ENCODE data around the gene KLK7. TPM values are rescaled to one million over a fixed set of nuclear protein-coding genes. Genes with fewer than 3 reads are reported as not detected.

Gene KLK7
- polyA plus RNA-seq, 1 of the 3 experiments (the other 2 are of a cell fraction) = not detected

DNA sequence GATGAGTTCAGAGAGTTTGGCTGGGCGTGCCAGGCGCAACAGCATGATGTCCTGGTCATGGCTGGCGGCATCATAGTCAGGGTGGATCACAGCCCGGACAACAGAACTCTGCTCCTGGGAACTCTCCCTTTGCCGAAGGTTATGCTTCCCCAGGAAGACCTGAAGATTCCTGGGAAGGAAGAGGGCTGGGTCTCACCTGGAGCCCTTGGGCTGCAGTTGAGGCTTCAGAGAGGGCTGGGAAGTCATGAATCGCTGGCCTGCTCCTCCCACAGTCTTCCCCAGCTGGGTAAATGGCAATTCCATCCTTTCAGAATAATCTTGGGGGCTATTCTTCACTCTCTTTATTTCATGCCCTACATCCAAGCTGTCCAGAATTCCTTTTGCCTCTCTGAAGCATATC lies 20.3 kb downstream of the KLK7 start:
- DNase-seq = no peak
- POLR2A ChIA-PET = no interaction called here
- H3K4me1 ChIP-seq (ENCODE audit: control insufficient read depth in 1 of 2, insufficient read depth in 2 of 2, low read depth in 1 of 2, low read length in 1 of 2) = no peaks in the 10 kb centered on the region
- H4K20me1 ChIP-seq (ENCODE audit: insufficient read depth) = no peaks in the 10 kb centered on the region
- H3K9ac ChIP-seq = no peak overlapping the region
- no peak overlapping the region for H3K4me2 ChIP-seq
- H3K9me2 ChIP-seq = no peaks in the 10 kb centered on the region
- H3K4me3 ChIP-seq (ENCODE audit: low read depth in 2 of 2, low read length in 1 of 2) = no peak overlapping the region
- H3K9me3 ChIP-seq = no peaks in the 10 kb centered on the region
- no peak overlapping the region for H2AFZ ChIP-seq (ENCODE audit: low read depth)
- H3K36me3 ChIP-seq (replicated peaks in 1 of 2; ENCODE audit: control insufficient read depth in 1 of 2, insufficient read depth in 2 of 2, low read length in 1 of 2) = no peaks in the 10 kb centered on the region
- 0% methylated on average over 3 of the region's 6 CpGs for WGBS (ENCODE audit: low lambda C conversion rate)
- TF ChIP-seq RFX5 (IDR thresholded peaks at IDR 0.05; ENCODE audit: low read length) (no peak), JUND (IDR thresholded peaks at IDR 0.05) (no peak), POLR2AphosphoS5 (IDR thresholded peaks at IDR 0.05; ENCODE audit: low read depth, low read length) (no peak), RAD21 (IDR thresholded peaks at IDR 0.05; ENCODE audit: low read length) (no peak), MEF2A (IDR thresholded peaks at IDR 0.05; ENCODE audit: borderline replicate concordance, low read depth) (no peak), NFIC (IDR thresholded peaks at IDR 0.05; ENCODE audit: borderline replicate concordance) (no peak)
- TF ChIP-seq, protein P1, sequence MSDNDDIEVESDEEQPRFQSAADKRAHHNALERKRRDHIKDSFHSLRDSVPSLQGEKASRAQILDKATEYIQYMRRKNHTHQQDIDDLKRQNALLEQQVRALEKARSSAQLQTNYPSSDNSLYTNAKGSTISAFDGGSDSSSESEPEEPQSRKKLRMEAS (IDR thresholded peaks at IDR 0.05; ENCODE audit: low read depth) = no peak
- TF ChIP-seq, protein P2, sequence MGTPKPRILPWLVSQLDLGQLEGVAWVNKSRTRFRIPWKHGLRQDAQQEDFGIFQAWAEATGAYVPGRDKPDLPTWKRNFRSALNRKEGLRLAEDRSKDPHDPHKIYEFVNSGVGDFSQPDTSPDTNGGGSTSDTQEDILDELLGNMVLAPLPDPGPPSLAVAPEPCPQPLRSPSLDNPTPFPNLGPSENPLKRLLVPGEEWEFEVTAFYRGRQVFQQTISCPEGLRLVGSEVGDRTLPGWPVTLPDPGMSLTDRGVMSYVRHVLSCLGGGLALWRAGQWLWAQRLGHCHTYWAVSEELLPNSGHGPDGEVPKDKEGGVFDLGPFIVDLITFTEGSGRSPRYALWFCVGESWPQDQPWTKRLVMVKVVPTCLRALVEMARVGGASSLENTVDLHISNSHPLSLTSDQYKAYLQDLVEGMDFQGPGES (IDR thresholded peaks at IDR 0.05; ENCODE audit: low read depth, low read length) = no peak
- no peaks in the 10 kb centered on the region for H3K79me2 ChIP-seq (ENCODE audit: insufficient read depth)
- CTCF ChIA-PET = no interaction called here
- no peaks in the 10 kb centered on the region for H3F3A ChIP-seq (replicated peaks; ENCODE audit: insufficient read depth)
- H3K27ac ChIP-seq (ENCODE audit: low read depth in 2 of 2, low read length in 1 of 2) = no peak overlapping the region
- H3K27me3 ChIP-seq (ENCODE audit: insufficient read depth) = peaks cover 33% of the 10 kb centered on the region

DNA sequence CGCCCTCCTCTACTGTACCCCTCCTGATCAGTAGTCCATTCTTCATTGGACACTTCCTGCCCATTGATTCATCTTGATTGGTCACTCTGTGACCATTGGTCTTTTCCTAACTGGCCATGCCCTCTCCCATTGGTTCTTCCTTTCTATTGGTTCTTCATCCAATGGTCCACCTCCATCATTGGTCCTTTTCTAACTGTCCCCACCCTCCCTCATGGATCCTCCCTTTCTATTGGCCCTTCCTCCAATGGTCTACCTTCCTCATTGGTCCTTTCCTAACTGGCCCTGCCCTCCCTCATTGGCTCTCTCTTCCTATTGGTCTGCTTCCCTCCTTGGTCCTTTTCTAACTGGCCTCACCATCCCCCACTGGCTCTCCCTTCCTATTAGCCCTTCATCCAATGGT lies 21.5 kb downstream of the KLK7 start:
- Histone ChIP-seq H3K9me3 (no peaks in the 10 kb centered on the region), H3K4me2 (no peak overlapping the region), H3K9ac (no peak overlapping the region), H3K27ac (ENCODE audit: low read depth in 2 of 2, low read length in 1 of 2) (no peak overlapping the region), H3K4me1 (ENCODE audit: control insufficient read depth in 1 of 2, insufficient read depth in 2 of 2, low read depth in 1 of 2, low read length in 1 of 2) (no peaks in the 10 kb centered on the region), H2AFZ (ENCODE audit: low read depth) (no peak overlapping the region), H4K20me1 (ENCODE audit: insufficient read depth) (no peaks in the 10 kb centered on the region), H3K27me3 (ENCODE audit: insufficient read depth) (peaks cover 34% of the 10 kb centered on the region; the same call in 1 of the 2 replicates), H3F3A (replicated peaks; ENCODE audit: insufficient read depth) (no peaks in the 10 kb centered on the region), H3K4me3 (ENCODE audit: low read depth in 2 of 2, low read length in 1 of 2) (no peak overlapping the region), H3K9me2 (no peaks in the 10 kb centered on the region), H3K36me3 (replicated peaks in 1 of 2; ENCODE audit: control insufficient read depth in 1 of 2, insufficient read depth in 2 of 2, low read length in 1 of 2) (no peaks in the 10 kb centered on the region), H3K79me2 (ENCODE audit: insufficient read depth) (no peaks in the 10 kb centered on the region)
- TF ChIP-seq EP300 (IDR thresholded peaks at IDR 0.05; ENCODE audit: borderline replicate concordance in 1 of 2, low read depth in 1 of 2, low read length in 1 of 2) (no peak), FOXM1 (IDR thresholded peaks at IDR 0.05; ENCODE audit: low read depth) (no peak), RXRA (IDR thresholded peaks at IDR 0.05; ENCODE audit: borderline replicate concordance, low read depth) (no peak), JUND (IDR thresholded peaks at IDR 0.05) (no peak), ELF1 (IDR thresholded peaks at IDR 0.05) (no peak)
- TF ChIP-seq, protein P3, sequence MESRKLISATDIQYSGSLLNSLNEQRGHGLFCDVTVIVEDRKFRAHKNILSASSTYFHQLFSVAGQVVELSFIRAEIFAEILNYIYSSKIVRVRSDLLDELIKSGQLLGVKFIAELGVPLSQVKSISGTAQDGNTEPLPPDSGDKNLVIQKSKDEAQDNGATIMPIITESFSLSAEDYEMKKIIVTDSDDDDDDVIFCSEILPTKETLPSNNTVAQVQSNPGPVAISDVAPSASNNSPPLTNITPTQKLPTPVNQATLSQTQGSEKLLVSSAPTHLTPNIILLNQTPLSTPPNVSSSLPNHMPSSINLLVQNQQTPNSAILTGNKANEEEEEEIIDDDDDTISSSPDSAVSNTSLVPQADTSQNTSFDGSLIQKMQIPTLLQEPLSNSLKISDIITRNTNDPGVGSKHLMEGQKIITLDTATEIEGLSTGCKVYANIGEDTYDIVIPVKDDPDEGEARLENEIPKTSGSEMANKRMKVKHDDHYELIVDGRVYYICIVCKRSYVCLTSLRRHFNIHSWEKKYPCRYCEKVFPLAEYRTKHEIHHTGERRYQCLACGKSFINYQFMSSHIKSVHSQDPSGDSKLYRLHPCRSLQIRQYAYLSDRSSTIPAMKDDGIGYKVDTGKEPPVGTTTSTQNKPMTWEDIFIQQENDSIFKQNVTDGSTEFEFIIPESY (IDR thresholded peaks at IDR 0.05; ENCODE audit: borderline replicate concordance, low read depth) = no peak
- TF ChIP-seq, protein P4, sequence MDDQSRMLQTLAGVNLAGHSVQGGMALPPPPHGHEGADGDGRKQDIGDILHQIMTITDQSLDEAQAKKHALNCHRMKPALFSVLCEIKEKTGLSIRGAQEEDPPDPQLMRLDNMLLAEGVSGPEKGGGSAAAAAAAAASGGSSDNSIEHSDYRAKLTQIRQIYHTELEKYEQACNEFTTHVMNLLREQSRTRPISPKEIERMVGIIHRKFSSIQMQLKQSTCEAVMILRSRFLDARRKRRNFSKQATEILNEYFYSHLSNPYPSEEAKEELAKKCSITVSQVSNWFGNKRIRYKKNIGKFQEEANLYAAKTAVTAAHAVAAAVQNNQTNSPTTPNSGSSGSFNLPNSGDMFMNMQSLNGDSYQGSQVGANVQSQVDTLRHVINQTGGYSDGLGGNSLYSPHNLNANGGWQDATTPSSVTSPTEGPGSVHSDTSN (IDR thresholded peaks at IDR 0.05) = no peak
- TF ChIP-seq, protein P1 (IDR thresholded peaks at IDR 0.05; ENCODE audit: low read depth) = no peak
- TF ChIP-seq, protein P5, sequence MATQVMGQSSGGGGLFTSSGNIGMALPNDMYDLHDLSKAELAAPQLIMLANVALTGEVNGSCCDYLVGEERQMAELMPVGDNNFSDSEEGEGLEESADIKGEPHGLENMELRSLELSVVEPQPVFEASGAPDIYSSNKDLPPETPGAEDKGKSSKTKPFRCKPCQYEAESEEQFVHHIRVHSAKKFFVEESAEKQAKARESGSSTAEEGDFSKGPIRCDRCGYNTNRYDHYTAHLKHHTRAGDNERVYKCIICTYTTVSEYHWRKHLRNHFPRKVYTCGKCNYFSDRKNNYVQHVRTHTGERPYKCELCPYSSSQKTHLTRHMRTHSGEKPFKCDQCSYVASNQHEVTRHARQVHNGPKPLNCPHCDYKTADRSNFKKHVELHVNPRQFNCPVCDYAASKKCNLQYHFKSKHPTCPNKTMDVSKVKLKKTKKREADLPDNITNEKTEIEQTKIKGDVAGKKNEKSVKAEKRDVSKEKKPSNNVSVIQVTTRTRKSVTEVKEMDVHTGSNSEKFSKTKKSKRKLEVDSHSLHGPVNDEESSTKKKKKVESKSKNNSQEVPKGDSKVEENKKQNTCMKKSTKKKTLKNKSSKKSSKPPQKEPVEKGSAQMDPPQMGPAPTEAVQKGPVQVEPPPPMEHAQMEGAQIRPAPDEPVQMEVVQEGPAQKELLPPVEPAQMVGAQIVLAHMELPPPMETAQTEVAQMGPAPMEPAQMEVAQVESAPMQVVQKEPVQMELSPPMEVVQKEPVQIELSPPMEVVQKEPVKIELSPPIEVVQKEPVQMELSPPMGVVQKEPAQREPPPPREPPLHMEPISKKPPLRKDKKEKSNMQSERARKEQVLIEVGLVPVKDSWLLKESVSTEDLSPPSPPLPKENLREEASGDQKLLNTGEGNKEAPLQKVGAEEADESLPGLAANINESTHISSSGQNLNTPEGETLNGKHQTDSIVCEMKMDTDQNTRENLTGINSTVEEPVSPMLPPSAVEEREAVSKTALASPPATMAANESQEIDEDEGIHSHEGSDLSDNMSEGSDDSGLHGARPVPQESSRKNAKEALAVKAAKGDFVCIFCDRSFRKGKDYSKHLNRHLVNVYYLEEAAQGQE (IDR thresholded peaks at IDR 0.05; ENCODE audit: low read depth, low read length) = no peak
- POLR2A ChIA-PET = no interaction called here
- 12% methylated on average over 1 of the region's 1 CpG for WGBS (ENCODE audit: low lambda C conversion rate)
- DNase-seq = no peak
- CTCF ChIA-PET = no interaction called here

Data from SK-N-SH (cell line).